RCC 7860 (cell line): ENCODE measurements around the gene NAT8L.

ENCODE experiments used
- DNase-seq: peaks from one replicate; pipeline ENCODE4 v3.0.0-alpha.2; 2015; ENCODE audit warnings: low spot score
- FAIRE-seq: peaks from 2 replicates; lab custom pipeline; 2012; peaks lifted over from hg19 to GRCh38; lab: Jason Lieb, UNC

NAT8L gene

DNA sequence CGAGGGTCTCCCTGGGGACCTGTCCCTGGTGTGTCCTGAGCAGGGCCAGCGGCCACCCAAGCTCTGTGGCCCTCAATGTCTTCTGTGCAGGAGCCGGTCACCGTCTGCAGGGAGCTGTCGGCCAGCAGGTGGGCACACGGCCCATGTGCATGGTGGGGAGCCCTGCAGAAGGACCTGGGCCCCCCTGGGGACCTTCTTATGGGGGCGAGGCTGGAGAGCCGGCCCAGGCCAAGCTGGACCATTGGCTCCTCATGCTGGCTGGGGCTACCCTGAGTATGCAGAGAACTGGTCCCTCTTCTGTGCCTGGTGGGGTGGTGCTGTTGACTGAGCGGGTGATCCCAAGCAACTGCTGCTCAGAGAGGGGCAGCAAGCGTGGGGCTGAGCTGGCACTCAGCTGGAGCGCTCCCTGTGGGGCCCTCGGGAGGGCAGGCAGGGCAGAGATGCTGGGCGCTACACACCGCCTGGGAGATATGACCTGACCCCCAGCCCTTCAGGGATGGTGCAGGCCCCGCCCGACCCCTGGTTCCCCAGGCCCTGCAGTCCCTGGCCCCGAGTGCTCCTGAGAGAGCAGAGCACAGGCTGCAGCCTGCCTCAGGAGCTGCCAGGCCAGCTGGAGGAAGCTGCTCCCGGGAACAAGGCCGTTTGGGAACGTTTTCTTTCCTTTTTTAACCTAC lies 14.8 kb downstream of the NAT8L start:
- FAIRE-seq, result no peak
- DNase-seq, result no peak

DNA sequence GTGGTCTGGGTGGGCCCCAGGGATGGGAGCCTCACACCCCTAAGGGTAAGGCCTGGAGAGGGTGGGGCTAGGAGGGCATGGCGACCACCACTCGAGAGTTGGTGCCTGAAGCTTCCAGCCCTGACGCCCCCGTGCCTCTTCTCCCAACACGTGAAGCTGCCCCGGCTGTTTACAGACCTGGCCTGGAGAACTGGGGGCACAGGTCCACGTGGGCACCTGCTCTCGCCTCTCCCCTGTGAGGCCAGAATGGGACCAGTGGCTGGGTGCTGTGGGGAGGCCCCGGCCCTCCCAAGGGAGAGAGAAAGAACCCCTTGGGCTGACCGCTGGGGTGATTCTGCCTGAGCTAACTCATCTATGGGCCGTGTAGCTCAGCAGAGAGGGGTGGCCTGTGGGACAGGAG lies 15.5 kb downstream of the NAT8L start:
- FAIRE-seq, result no peak
- no peak for DNase-seq

DNA sequence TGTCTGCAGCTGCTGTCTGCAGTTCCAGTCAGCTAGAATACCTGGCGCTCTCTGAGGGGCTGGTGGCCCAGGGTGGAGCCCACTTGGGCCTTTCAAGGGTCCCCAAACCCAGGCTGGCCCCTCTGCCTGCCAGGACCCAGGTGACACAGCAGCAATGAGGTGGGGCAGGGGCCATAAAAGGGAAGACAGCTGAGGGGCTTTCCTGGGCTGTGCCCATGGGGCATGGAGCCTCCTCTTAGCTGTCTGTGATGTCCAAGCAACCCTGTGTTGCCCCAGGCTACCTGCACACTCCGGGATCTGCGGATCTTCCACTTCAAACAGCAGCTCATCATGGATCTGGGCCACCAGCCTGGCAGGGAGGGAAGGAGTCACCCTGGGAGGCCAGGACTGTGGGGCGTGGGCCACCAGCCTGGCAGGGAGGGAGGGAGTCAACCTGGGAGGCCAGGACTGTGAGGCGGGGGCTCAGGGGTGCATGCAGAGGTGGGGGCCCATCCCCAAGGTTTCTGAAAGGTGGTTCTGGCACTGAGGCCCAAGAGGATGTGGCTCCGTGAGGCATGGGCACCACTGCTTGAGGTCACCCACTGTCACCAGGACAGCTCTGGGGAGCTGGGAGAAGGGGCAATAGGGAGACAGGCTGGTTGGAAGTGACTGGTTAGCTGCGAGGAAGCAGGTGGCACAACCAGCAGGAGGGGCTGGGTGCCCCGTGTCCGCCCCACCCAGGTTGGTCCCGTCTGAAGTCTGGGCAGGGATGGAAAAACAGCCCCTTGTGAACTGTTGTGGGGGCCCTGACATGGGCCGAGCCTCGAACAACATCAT lies 16.3 kb downstream of the NAT8L start:
- no peak for FAIRE-seq
- DNase-seq, result no peak

DNA sequence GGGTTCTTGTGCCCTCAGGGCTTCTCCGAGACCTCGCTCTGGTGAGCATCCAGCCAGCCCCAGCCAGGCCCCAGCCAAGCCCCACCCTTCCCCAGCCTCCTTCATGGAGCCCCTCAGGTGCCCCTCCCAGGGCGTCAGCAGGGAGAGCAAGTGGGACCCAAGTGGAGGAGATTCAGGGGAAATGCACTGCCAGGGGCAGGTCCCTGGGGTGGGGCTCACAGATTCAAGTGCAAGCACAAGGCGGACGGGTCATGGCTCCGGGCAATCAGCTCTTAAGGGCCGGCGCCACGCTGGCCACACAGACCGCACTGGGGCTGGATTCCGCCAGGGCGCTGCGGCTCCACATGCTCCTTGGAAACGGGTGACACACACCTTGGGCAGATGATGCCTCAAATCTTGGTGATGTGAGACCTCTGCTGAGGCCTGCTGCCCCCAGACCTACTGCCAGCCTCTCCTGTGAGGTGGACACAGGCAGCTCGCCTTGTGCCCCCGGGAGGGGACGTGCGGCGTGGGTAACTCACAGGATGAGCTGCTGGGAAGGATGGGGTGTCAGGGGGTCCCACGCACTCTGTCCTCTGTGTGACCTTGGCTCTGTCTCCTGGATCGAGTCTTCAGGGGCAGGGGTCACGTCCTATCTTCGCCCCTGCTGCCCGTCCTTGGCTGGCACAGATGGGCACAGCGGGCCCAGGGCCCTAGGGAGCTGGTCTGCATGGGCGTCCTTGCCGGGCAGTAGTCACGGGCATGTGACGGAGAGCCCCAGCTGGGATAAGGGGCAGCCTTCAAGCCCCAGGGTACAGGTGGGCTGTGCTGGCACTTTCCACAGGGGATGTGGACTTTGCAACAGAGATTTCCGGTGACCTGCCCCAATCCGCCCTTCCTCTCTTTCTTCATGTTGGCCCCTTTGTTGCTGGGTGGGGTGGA lies 17.1 kb downstream of the NAT8L start:
- FAIRE-seq, result no peak

DNA sequence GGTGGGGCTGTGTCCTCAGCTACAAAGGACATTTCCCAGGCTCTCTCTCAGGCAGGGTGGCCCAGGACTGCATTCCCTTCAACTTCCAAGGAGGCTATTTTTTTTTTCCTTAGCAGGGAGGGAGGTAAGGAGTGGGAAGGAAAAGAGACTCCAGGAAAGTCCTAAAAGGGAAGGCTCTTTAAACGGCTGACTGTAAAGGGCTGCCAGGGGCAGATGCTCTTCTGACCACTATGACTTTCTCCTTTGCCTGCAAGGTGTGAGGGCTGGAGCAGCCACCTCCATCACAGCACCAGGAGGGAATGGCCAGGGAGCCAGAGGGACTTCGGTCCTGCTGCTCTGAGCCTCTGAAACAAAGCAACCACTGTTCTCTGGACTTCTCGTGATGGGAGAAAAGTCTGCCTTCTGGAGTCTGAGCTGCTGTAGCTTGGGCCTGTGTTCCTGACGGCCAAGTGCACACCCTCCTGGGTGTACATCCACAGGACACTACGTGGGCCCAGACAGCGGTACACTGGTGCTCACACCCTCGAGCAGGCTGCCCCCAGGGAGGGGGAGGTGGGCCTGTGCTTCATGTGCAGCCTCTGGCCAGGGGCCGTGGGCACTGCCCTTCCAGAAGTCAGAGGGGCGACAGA lies 17.9 kb downstream of the NAT8L start:
- FAIRE-seq (no peak), DNase-seq (no peak)

More for the DNA sequence above, 17.1 kb downstream of the NAT8L start:
- DNase-seq, result no peak

DNA sequence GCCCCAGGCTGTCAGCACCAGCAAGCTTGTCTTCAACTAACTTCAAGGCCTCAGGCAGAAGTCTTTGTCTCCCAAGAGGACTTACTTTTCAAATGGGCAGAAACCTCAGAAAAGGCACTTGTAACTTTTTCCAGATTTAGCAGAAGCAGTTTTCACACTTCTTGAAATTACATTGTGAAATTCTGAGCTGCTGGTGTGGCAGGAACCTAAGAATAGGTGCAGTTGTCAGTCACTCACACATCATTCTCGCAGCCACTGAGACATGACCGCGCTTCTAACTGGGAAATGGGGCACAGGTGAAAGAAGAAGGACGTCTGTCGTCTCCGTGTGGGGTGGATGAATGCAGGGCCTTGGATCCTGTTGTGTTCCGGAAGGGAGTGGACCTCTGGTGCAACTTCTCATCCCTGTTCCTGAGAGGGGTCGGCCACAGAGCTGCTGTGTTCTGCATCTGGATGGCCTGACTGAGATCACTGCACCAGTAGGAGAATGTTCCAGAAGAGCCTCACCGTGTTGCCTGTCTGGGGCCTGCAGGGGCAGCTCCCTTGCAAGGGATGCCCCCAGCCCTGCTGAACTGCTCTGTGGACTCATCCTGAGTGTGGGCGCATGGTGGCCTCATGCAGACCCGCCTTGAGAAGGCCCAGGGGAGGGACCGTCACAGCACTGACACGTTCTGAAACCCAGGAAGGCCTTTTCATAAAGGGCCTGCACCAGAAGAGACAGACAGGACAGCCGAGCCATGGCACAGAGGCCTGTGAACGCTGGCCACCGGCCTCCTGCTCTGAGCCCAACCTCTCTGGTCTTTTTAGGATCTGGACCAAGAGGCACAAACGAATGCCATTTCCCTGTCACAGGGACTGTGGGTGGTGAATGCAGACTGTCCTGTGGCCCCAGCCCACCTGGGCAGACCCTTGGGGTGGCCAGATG lies 18.7 kb downstream of the NAT8L start:
- no peak for DNase-seq
- FAIRE-seq, result no peak

DNA sequence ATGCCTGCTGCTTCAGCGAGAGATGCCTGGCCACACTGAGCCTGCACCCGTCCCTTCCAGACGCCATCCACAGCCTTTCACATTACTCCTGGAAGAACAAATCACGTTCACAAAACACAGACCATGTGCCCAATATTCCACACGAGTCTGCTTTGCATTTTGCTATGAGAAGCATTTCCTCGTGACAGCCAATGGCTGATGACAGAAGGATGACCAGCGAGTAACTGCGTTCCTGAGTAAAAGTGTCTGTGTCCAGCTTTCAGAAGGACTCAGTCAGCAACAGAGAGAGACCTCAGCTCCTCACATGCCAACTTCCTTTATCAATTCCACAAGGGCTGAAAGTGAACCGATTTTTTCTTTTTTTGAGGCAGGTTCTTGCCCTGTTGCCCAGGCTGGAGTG lies 19.5 kb downstream of the NAT8L start:
- DNase-seq (no peak), FAIRE-seq (no peak)

DNA sequence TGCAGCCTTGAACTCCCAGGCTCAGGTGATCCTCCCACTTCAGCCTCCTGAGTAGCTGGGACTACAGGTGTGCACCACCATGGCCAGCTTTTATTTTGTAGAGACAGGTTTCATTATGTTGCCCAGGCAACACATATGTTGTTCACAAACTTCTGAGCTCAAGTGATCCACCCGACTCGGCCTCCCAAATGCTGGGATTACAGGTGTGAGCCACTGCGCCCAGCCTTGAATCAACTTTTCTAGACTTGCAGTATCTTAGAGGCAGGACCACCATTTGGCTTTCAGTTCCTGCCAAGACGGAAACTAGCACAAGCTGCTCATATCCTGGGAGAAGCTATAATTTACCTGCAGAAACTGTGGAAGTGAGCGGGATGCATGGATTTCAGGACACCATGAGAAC lies 19.9 kb downstream of the NAT8L start:
- FAIRE-seq (no peak), DNase-seq (no peak)

DNA sequence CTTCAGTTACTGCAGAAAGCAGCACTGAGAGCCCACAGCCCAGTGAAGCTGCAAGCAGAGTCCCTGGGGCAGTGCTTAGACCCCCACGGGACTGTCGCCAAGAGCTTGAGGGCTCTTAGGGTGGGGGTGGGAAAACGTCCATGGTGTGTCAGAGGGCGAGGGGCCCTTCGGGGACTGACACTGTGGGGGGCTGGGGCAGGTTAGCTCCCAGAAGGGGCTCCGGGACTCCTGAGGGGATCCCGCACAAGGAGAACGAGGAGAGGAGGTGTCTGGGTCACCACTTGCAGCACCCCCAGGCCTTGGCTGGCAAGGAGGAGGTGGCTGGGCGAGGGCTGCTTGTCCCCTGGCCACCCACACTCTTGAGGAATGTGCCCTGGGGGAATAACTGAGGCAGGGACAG lies 20.8 kb downstream of the NAT8L start:
- FAIRE-seq, result no peak
- DNase-seq, result no peak

DNA sequence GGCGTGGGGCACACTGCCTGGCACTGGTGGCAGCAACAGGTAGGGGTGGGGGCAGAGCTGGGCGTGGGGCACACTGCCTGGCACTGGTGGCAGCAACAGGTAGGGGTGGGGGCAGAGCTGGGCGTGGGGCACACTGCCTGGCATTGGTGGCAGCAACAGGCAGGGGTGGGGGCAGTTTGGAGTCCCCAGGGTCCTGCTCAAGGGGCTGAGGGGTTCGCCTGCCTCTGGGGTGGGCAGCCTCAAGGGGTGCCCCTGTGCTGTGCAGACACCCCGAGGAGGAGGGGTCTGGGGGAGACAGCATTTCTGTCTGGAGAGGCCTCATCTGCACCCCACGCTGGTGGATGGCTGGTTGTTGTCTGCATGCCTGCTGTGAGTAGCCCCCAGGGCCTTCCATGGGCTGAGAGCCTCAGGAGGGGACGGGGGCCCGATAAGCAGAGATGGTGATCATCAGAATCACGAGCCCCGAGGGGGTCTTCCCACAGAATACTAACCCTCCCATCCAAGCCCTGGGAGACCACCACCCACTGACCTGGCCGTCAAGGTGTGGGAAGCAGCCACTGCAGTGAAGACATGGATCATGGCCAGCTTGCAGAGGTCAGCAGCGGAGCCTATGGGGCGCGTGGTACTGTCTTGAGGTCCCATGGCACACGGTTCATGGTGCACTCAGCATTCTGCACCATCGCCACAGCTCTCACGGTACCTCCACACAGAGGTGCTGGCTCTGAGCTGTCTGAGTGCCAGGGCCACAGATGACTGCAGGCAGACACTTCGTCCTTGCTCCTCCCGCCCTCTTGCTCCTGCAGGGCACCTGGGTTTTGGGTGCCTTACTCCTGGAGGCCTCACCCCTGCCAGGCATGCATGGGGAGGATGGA lies 21.5 kb downstream of the NAT8L start:
- DNase-seq, result no peak
- no peak for FAIRE-seq

DNA sequence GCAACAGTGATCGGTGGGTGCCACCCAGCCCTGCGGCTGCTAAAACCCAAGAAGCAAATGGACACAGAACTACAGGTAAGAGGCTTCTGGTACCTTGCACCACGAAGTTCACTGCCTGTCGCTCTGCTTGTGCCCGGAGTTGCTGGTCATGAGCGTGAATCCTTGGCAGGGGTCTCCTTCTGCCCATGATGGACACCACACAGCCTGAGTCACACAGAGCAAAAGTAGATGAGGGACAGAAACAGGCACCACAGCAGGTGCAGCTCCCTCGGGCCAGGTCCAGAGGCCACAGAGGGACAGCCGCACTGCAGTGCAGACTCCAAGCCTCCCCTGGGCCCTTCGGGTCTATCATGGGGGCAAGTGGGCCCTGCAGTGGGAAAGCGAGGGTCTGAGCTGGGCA lies 22.4 kb downstream of the NAT8L start:
- DNase-seq (no peak), FAIRE-seq (no peak)

DNA sequence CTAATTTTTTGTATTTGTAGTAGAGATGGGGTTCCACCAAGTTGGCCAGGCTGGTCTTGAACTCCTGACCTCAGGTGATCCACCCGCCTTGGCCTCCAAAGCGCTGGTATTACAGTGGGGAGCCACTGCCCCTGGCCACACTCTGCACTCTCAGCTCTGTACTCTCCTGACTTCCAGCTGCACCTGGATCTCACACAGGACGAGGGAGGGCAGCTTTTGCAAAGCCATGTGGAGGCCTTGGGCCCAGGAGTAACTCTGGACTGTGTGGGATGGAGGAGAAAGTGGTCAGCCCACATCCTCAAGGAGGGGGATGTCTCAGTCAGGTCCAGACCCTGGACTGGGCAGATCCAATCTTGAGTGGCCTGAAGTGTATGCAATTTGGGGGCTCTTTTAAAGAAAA lies 23.0 kb downstream of the NAT8L start:
- no peak for DNase-seq
- no peak for FAIRE-seq

DNA sequence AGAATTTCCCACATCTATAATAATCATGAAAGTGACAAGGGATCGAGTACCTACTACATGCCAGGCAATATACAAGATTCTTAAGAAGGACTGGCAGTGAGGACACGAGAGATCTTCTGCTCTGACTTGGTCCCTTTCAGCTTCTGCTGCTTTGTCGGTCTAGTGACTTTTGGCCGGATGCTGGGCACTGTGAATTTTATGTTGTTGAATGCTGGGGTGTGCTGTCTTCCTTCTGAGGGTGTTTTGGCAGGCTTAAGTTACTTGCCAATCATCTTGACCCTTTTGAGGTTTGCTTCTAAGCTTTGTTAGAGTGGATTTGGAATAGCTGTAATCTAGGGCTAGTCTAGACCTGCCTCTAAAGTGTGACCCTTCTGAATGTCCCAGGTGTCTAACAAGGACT lies 23.5 kb downstream of the NAT8L start:
- no peak for DNase-seq
- no peak for FAIRE-seq

DNA sequence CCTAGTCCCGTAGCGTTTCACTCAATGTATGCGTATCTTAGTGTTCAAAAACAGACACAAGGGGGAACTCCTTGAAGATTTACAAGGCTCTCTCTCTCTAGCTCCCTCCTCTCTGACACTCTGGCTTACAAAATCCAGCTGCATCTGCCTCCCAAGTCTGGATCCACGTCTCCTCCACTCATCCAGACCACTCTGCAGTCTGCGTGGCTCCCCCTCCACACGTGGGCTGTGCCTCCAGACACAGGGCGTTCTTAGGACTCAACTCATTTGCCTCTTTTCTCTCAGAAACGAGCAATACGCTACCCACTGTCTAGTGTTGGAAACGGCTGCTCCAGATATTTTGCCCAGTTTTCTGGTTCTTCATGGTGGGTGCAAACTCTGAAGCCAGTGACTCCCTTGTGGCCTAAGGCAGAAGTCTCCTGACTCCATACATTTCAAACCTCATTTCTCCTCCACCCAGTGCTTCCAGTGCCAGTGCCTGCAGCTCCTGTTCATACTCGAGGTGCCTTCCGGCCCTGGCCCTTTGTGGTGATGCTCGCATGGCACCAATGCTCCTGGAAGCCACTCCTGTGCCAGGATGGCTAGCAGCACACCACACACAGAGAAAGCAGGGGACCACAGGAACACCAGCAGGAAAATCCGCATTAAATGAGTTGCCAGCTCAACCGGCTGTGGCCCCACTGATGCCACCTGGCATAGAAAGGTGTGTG lies 24.1 kb downstream of the NAT8L start:
- FAIRE-seq, result no peak
- no peak for DNase-seq

DNA sequence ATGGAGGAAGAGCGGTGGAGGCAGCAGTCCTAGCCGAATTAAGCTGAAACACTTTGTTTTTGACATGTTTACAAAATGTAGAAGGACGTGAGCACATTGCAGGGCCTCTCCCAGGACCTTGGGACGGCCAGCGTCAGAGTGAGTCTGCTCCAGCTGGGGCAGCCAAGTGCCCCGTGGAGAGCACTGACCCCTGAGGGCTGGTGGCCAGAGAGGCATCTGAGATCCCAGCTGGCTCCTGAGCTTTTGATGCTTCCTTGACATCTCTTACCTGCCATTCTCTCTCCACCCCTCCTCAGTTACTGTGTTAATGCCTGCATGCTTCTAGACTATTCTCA lies 24.7 kb downstream of the NAT8L start:
- FAIRE-seq (no peak), DNase-seq (no peak)

DNA sequence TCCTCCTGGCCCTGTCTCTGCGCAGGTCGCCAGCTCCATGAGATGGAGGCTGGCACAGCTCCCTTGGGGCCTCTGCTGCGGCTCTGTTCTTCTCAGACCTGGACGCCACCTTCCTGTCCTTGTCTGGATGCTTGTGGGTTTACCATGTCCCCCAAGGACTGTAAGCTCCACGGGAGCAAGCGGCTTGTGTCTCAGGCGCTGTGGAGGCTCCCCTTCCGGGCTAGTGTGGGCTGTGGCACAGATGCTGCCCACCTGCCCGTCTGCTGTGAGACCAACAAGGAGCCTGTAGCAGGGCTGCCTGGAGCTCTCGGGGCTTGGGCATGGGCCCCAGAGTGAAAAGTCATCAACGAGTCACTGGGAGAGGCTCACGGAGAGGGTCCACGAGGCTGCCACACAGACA lies 25.2 kb downstream of the NAT8L start:
- no peak for DNase-seq
- FAIRE-seq, result no peak

DNA sequence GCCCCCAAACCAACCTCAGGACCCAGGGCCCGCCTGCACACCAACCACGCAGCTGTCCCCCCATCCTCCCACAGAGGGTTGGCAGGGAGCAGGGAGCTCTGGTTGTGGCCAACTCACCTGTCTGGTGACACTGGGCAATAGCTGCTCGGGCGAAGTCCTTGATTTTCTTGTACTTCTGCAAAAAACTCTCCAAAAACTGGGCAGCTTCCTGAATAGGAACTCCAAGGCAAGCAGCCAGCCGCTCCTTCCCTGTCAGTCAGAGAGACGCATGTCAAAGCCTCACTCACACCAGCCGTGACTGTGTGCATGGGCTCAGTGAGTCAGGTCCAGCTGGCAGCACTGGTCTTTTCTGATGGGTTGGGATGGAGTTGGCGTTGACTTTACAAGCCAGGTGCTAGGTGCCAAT lies 26.4 kb downstream of the NAT8L start:
- DNase-seq (no peak), FAIRE-seq (no peak)

DNA sequence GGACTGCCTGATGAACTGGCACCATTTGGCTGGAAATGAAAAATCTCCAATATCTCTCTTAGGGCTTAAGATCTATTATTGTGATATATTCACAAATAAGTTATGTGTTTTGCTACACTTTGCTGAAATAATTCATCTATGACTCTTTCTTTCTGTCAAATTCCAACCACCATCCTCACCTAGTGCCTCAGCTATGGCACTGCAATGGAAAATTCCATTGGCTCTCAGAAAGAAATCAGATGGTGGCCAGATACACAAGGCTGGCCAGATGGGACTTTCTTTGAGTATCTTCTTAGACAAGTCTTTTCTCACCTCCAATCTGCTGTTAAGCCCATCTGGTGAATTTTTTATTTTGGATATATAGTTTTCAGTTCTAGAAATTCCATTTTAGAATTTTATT lies 28.0 kb downstream of the NAT8L start:
- DNase-seq, result no peak

DNA sequence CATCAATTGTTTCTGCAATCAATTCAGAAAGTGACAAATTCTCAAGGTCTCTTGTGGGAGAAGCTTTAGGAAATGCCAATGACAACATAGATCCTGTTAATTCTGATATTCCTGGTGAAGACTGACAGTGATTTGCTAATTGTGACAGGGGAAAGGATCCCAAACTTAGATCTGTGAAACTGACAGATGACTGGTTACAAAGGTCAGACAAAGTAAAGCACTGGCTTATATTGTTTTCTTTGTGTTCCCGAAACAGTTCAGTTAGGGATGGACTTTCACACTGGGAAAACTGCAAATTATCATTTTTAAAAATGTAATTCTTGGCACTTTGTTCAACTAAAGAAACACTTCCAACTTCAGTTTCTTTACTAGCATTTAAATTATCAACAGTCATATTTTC lies 30.1 kb downstream of the NAT8L start:
- FAIRE-seq (no peak), DNase-seq (no peak)

More for the DNA sequence above, 28.0 kb downstream of the NAT8L start:
- no peak for FAIRE-seq
